ENCODE data around the gene ARFRP1.

ARFRP1 gene

DNA sequence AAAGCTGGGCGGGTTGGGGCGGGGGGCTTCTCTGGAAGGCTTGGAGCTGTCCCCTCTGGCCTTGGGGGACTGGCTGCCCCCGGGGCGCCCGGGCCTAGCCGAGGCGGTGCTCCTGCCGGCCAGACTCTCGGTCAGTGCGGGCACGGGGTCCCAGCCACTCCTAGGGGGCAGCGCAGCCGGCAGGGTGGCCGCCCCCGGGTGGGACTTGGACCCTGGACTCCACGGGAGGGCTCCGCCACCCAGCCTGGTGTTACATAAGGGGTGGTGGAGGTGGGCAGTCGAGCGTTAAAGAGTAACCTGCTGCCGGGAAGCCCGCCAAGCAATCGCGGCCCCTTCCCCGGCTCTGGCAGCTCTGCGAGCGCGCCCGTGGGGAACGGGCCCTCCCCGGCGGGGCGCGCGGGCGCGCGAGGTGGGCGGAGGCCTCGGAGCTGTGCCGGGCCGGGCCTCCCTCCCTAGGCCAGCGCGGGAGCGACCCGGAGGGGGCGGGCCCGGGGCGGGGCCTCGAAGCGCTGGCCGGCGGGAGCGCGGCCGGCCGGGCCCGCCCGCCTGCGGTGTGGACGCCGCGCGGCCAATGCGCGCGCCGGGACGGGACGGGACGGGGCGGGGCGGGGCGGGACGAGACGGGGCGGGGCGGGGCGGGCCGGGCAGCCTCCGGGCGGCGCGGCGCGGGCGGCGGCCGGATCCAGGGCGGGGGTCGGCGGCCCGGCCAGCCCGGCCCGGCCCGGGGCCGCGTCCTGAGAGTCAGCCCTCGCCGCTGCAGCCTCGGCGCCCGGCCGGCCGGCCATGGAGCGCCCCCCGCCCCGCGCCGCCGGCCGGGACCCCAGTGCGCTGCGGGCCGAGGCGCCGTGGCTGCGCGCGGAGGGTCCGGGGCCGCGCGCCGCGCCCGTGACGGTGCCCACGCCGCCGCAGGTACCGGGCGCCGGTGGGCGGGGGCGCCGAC lies 31.6 kb upstream of the ARFRP1 start, which contains the start of gene SLC2A4RG:
Gene SLC2A4RG, plus strand, starts transcription at position 647 of the 940 bp plus-strand sequence. Its CDS starts 137 bp downstream, at position 784.
- H3K27ac Mint-ChIP-seq, result peak within 1 kb of the TSS; percentile 55
- CTCF ChIA-PET, result interaction anchor here (1.0 to 1.5 kb wide), 2 partner anchors 31 to 33 kb away, joined by 3 to 8 read pairs; partner anchors contain the start of genes ARFRP1 and ZGPAT

DNA sequence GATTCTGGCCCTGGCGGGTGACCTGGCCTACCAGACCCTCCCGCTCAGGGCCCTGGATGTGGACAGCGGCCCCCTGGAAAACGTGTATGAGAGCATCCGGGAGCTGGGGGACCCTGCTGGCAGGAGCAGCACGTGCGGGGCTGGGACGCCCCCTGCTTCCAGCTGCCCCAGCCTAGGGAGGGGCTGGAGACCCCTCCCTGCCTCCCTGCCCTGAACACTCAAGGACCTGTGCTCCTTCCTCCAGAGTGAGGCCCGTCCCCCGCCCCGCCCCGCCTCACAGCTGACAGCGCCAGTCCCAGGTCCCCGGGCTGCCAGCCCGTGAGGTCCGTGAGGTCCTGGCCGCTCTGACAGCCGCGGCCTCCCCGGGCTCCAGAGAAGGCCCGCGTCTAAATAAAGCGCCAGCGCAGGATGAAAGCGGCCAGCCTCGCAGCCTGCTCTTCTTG lies 30.9 kb upstream of the ARFRP1 start:
- Mint-ChIP-seq H3K4me3 (peak overlapping the region; percentile 89), H3K36me3 (peaks cover 31% of the 10 kb centered on the region), H3K9me3 (no peaks in the 10 kb centered on the region), H3K27me3 (no peaks in the 10 kb centered on the region), H3K4me1 (peaks cover 25% of the 10 kb centered on the region), H3K27ac (peak overlapping the region; percentile 55)
- CTCF ChIA-PET, result interaction anchor here (1.0 to 1.5 kb wide), 2 partner anchors 31 to 32 kb away, joined by 3 to 8 read pairs; partner anchors contain the start of genes ARFRP1 and ZGPAT
- DNase-seq, result peak; percentile 63

More for the DNA sequence above, 31.6 kb upstream of the ARFRP1 start, which contains the start of gene SLC2A4RG:
- DNase-seq, result peak; percentile 77
- peaks cover 27% of the 10 kb centered on the region for H3K36me3 Mint-ChIP-seq
- H3K4me1 Mint-ChIP-seq, result peaks cover 18% of the 10 kb centered on the region
- H3K9me3 Mint-ChIP-seq, result no peaks in the 10 kb centered on the region
- no peaks in the 10 kb centered on the region for H3K27me3 Mint-ChIP-seq
- H3K4me3 Mint-ChIP-seq, result peak within 1 kb of the TSS; percentile 89

DNA sequence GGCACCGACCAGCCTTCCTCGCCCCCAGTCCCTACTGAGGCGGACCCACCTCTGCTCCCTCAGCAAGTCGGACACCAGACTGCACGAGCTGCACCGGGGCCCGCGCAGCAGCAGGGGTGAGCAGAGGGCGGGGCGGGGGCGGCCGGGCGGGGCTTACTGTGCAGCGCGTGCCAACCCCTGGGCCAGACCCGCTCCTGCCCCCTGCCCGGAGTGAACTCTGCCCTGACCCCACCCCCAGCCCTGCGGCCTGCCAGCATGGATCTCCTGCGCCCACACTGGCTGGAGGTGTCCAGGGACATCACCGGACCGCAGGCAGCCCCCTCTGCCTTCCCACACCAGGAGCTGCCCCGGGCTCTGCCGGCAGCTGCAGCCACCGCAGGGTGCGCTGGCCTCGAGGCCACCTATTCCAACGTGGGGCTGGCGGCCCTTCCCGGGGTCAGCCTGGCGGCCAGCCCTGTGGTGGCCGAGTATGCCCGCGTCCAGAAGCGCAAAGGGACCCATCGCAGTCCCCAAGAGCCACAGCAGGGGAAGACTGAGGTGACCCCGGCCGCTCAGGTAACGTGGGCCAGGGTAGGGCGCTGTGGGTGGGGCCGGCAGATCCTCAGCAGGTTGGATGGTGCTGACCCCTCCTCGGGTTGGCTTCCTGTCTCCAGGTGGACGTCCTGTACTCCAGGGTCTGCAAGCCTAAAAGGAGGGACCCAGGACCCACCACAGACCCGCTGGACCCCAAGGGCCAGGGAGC lies 30.3 kb upstream of the ARFRP1 start:
- peak overlapping the region; percentile 28 for H3K27ac Mint-ChIP-seq
- peaks cover 33% of the 10 kb centered on the region for H3K36me3 Mint-ChIP-seq
- no peaks in the 10 kb centered on the region for H3K27me3 Mint-ChIP-seq
- peaks cover 29% of the 10 kb centered on the region for H3K4me1 Mint-ChIP-seq
- CTCF ChIA-PET, result interaction anchor here (0.9 to 1.5 kb wide), 2 partner anchors 30 kb away, joined by 3 to 8 read pairs; partner anchors contain the start of genes ARFRP1 and ZGPAT
- H3K4me3 Mint-ChIP-seq, result peak overlapping the region; percentile 89
- H3K9me3 Mint-ChIP-seq, result no peaks in the 10 kb centered on the region
- peak; percentile 57 for DNase-seq

DNA sequence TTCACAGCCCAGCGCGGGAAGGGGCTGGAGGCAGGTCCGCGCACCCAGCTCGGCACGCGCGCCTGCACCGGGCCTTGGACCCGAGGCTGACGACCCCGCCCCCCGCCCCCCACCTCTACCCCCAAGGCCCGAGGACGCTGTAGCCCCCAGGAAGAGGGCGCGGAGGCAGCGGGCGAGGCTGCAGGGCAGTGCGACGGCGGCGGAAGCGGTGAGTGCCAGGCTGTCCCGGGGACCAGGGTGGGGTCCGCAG lies 29.8 kb upstream of the ARFRP1 start:
- no peaks in the 10 kb centered on the region for H3K27me3 Mint-ChIP-seq
- no peak for DNase-seq
- H3K4me3 Mint-ChIP-seq, result peak overlapping the region; percentile 89
- peak overlapping the region; percentile 92 for H3K27ac Mint-ChIP-seq
- H3K4me1 Mint-ChIP-seq, result peaks cover 29% of the 10 kb centered on the region
- CTCF ChIA-PET, result interaction anchor here (0.9 to 1.2 kb wide), 2 partner anchors 30 to 32 kb away, joined by 3 read pairs; partner anchors contain the start of genes ARFRP1 and ZGPAT
- no peaks in the 10 kb centered on the region for H3K9me3 Mint-ChIP-seq
- H3K36me3 Mint-ChIP-seq, result peaks cover 33% of the 10 kb centered on the region

DNA sequence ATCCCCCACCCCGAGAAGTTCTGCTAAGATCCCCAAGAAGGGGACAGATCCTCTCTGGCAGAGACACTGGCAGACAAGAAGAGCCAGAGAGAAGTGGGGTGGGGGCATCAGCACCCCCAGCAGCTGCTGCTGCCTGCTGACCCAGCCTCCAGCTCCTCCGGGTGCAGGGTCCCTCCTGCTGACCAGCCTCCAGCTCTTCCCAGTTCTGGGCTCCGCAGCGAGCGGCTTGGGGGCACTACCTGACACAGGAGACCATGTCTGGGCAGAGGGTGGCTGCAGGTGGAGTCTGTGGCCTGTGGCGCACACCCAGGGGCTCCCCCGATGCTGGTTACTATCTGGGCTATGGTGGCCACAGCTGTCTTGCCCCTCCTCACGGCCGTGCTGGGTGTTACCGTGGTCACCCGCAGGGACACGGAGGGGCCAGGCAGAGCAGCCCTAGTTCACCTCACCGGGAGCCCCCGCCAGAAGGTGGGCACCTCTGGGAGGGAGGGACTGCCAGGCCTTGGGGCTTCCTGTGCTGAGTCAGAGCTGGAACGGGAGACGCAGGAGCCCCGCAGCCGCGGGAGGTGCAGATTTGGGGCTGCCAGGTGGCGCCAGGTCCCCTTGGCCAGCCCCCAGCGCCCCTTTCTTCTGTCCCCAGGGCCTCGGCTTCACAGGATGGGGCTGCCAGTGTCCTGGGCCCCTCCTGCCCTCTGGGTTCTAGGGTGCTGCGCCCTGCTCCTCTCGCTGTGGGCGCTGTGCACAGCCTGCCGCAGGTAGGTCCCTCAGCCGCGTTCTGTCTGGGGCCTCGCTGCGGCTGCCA lies 29.3 kb upstream of the ARFRP1 start:
- no peaks in the 10 kb centered on the region for H3K27me3 Mint-ChIP-seq
- H3K4me3 Mint-ChIP-seq, result peak overlapping the region; percentile 89
- CTCF ChIA-PET, result interaction anchor here (0.8 to 1.2 kb wide), 6 partner anchors 22 to 200 kb away, joined by 3 to 7 read pairs (median 3); partner anchors contain the start of genes ARFRP1, PTK6 and ZGPAT
- H3K36me3 Mint-ChIP-seq, result peaks cover 33% of the 10 kb centered on the region
- H3K4me1 Mint-ChIP-seq, result peaks cover 29% of the 10 kb centered on the region
- H3K27ac Mint-ChIP-seq, result peak overlapping the region; percentile 92
- no peaks in the 10 kb centered on the region for H3K9me3 Mint-ChIP-seq
- peak; percentile 77 for DNase-seq

DNA sequence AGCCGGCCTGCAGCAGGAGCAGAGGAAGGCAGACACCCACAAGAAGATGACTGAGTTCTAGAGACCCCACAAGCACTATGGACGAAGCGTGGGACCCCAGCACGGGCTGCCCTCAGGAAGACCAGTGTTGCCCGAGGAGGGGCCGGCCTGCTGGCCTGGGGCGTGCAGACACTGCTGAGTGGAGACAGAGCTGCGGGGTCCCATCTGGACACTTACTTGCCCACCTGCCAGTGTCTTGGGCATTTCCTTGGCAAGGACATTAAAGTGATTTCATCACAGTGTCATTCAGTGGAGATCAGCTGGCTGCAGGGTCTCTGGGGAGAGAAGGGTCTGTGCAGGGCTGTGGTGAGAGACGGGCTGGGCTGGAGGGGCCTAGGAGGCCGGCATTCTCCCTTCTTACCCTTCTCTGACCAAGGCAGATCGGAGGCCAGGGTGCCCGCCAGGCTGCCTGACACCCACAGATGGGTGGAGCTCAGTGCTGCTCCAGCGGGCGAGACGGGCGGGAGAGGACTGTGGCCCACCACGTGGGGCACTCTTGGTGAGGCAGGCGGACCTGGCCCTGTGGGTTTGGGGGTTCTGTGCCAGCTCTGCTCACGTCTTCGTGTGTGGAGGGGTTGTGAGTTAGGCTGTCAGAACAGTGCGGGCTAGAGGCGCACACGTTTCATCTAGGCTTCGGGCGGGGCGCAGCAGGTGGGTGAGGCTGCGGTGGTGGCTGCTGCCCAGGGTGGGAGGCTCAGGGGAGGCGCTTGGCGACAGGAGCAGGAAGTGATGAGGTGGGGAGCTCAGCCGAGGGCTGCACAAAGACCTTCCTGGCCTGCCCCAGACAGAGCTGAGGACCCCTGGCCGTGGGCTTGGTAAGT lies 28.3 kb upstream of the ARFRP1 start, which contains the start of gene LIME1:
Gene LIME1, plus strand, starts transcription at position 806 of the 860 bp plus-strand sequence. CDS start 886 bp downstream, outside the sequence.
- H3K4me3 Mint-ChIP-seq, result peak within 1 kb of the TSS; percentile 89
- DNase-seq, result peak; percentile 91
- peaks cover 33% of the 10 kb centered on the region for H3K36me3 Mint-ChIP-seq
- peaks cover 27% of the 10 kb centered on the region for H3K4me1 Mint-ChIP-seq
- peak within 1 kb of the TSS; percentile 92 for H3K27ac Mint-ChIP-seq
- no peaks in the 10 kb centered on the region for H3K9me3 Mint-ChIP-seq
- CTCF ChIA-PET, result interaction anchor here (0.8 to 1.4 kb wide), 6 partner anchors 21 to 198 kb away, joined by 3 to 7 read pairs (median 3); partner anchors contain the start of genes ARFRP1, PTK6 and ZGPAT
- H3K27me3 Mint-ChIP-seq, result no peaks in the 10 kb centered on the region

DNA sequence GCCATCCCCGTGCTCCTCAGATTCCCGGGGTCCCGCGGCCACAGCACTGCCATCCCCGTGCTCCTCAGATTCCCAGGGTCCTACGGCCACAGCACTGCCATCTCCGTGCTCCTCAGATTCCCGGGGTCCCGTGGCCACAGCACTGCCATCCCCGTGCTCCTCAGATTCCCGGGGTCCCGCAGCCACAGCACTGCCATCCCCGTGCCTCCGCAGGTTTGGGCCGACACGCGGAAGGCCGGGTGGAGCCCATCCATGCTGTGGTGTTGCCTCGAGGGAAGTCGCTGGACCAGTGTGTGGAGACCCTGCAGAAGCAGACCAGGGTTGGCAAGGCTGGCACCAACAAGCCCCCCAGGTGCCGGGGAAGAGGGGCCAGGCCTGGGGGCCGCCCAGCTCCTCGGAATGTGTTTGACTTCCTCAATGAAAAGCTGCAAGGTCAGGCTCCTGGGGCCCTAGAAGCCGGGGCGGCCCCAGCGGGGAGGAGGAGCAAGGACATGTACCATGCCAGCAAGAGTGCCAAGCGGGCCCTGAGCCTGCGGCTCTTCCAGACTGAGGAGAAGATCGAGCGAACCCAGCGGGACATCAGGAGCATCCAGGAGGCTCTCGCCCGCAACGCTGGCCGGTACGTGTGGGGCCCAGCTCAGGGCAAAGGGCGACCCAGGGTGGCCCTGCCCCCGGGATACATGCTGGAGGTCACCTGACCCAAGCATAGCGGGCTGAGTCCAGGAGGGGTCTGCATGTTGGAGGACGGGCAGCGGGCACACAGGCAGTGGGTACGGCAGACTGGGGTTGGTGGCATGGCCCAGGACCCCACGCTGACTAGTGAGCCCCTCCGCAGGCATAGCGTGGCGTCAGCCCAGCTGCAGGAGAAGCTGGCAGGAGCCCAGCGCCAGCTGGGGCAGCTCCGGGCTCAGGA lies 27.4 kb upstream of the ARFRP1 start:
- CTCF ChIA-PET, result interaction anchor here (1.4 kb wide), 1 partner anchor 24 kb away, joined by 3 read pairs; no protein-coding TSS in a partner anchor
- peak overlapping the region; percentile 92 for H3K27ac Mint-ChIP-seq
- H3K4me1 Mint-ChIP-seq, result peaks cover 27% of the 10 kb centered on the region
- no peaks in the 10 kb centered on the region for H3K9me3 Mint-ChIP-seq
- peak overlapping the region; percentile 89 for H3K4me3 Mint-ChIP-seq
- no peaks in the 10 kb centered on the region for H3K27me3 Mint-ChIP-seq
- no peak for DNase-seq
- peaks cover 33% of the 10 kb centered on the region for H3K36me3 Mint-ChIP-seq

DNA sequence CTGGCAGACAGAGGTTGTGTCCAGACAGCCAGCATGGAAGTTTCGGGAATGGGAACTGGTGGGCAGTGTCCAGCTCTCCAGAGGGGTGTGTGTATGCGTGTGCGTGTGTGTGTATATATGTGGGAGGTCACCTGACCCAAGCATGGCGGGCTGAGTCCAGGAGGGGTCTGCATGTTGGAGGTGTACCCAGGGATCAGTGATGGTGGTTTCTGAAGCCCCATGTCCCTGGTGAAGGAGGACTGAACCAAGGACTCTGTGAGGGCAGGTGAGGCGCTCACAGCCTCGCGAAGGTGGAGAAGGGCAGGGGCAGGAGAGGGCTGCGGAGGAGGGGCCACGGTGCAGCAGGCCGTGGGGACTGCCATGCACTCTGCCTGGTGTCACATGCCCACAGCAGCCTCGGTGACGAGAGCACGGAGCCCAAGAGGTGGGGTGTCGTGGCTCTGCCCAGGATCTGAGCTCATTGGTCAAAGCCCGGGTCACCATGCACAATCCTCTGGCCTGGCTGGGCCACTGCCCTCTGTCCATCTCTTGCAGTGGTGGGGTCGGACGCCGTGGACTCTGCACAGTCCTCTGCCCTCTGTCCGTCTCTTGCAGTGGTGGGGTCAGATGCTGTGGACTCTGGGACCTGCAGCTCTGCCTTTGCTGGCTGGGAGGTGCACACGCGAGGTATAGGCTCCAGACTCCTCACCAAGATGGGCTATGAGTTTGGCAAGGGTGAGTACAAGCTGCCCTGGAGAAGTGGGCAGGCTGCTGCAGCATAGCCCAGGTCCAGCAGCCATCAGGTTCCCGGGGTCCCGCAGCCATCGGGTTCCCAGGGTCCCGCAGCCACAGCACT lies 26.6 kb upstream of the ARFRP1 start:
- peaks cover 27% of the 10 kb centered on the region for H3K4me1 Mint-ChIP-seq
- no peaks in the 10 kb centered on the region for H3K9me3 Mint-ChIP-seq
- peaks cover 39% of the 10 kb centered on the region for H3K36me3 Mint-ChIP-seq
- H3K27ac Mint-ChIP-seq, result no peak overlapping the region
- DNase-seq, result no peak
- H3K4me3 Mint-ChIP-seq, result no peak overlapping the region
- CTCF ChIA-PET, result interaction anchor here (0.6 kb wide), 1 partner anchor 27 kb away, joined by 3 read pairs; no protein-coding TSS in a partner anchor
- no peaks in the 10 kb centered on the region for H3K27me3 Mint-ChIP-seq

DNA sequence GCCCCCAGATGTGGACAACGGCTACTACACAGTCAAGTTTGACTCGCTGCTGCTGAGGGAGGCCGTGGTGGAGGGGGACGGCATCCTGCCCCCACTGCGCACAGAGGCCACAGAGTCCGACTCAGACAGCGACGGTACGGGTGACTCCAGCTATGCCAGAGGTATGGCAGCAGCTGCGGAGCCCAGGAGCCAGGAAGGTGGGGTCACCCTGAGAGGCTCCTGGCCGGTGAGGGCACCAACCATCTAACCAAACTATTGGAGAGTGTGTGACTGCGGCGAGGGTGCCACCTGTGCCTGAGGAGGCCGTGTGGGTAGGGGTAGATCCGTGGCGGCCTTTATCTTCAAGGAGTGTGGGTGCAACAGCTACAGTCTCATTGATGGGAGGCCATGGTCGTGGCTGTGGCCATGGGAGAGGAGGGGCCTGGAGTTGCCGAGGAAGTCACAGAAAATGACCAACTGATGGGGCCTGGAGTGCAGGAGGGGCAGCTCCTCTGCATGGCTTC lies 25.9 kb upstream of the ARFRP1 start:
- H3K27ac Mint-ChIP-seq, result peak overlapping the region; percentile 17
- H3K9me3 Mint-ChIP-seq, result no peaks in the 10 kb centered on the region
- peaks cover 41% of the 10 kb centered on the region for H3K36me3 Mint-ChIP-seq
- H3K4me1 Mint-ChIP-seq, result peaks cover 29% of the 10 kb centered on the region
- CTCF ChIA-PET, result interaction anchor here (0.6 kb wide), 1 partner anchor 28 kb away, joined by 3 read pairs; no protein-coding TSS in a partner anchor
- no peak for DNase-seq
- H3K27me3 Mint-ChIP-seq, result no peaks in the 10 kb centered on the region
- H3K4me3 Mint-ChIP-seq, result no peak overlapping the region

DNA sequence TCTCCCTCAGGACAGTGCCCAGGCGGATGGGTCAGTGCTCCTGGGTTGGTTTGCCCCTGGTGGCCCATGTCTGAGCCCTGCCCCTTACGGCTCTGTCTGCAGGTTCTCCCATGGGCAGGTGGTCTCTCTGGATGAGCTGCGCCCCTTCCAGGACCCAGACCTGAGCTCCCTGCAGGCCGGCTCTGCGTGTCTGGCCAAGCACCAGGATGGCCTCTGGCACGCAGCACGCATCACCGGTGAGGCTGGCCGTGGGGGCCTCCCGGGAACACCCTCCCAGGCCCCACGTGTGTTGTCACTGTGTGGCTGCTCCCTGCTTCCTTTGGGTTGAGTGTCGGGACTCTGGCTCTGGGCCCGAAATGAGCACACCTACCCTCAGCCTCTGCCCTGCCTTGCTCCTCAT lies 25.3 kb upstream of the ARFRP1 start:
- no peak overlapping the region for H3K27ac Mint-ChIP-seq
- no peak overlapping the region for H3K4me3 Mint-ChIP-seq
- no peaks in the 10 kb centered on the region for H3K27me3 Mint-ChIP-seq
- peaks cover 46% of the 10 kb centered on the region for H3K36me3 Mint-ChIP-seq
- CTCF ChIA-PET, result no interaction called here
- H3K4me1 Mint-ChIP-seq, result peaks cover 34% of the 10 kb centered on the region
- H3K9me3 Mint-ChIP-seq, result no peaks in the 10 kb centered on the region
- no peak for DNase-seq
